Gastroesophageal sphincter (tissue), 4 donors: ENCODE results near the gene HLCS. TPM values are rescaled to one million over a fixed set of nuclear protein-coding genes. Genes with fewer than 3 reads are reported as not detected.
A peak's percentile ranks its signal among the peaks of the same experiment; 100 is the strongest.

Source experiments
- ATAC-seq: fragments of 150-250 bp; one replicate; pipeline ENCODE4 v1.9.1; 2016; ENCODE audit warnings: mild to moderate bottlenecking, moderate library complexity
- H3K27ac ChIP-seq, 4 donors: fragments of 200-600 bp; sonication (generic) in 3 of 4; 1 replicate in 3 of 4; 2 replicates in 1 of 4; pipeline ENCODE4 v1.5.1; 2016 to 2019
- H3K27me3 ChIP-seq: fragments of 200-600 bp; sonication (generic); one replicate; pipeline ENCODE4 v1.5.1; 2019
- H3K36me3 ChIP-seq, 2 donors: fragments of 200-600 bp; sonication (generic); one replicate each; pipeline ENCODE4 v1.5.1; 2019; ENCODE audit warnings: control low read depth in 1 of 2
- H3K4me1 ChIP-seq, 3 donors: fragments of 200-600 bp; sonication (generic); 1 replicate in 2 of 3; 2 replicates in 1 of 3; pipeline ENCODE4 v1.5.1; 2016 to 2019; ENCODE audit warnings: control low read depth in 2 of 3
- H3K4me3 ChIP-seq, 2 donors: fragments of 200-600 bp; sonication (generic); one replicate each; pipeline ENCODE4 v1.5.1; 2019; ENCODE audit warnings: mild to moderate bottlenecking in 1 of 2, moderate library complexity in 1 of 2
- H3K9me3 ChIP-seq, 3 donors: fragments of 200-600 bp; sonication (generic); one replicate each; pipeline ENCODE4 v1.5.1; 2017 to 2019; ENCODE audit warnings: control low read depth in 2 of 3
- CTCF ChIP-seq, 4 experiments: fragments of 200-600 bp in 2 of 4; fragments of 450-650 bp in 2 of 4; sonication (generic) in 1 of 4; IDR thresholded peaks; one replicate each; pipeline ENCODE4 v1.5.1; 2017 to 2019; ENCODE audit warnings: antibody characterized with exemption in 4 of 4, mild to moderate bottlenecking in 2 of 4, moderate library complexity in 2 of 4
- EP300 ChIP-seq: sonication (generic); formaldehyde crosslinking; IDR thresholded peaks from one replicate; pipeline ENCODE4 v1.6.1; 2017; ENCODE audit warnings: antibody characterized with exemption, mild to moderate bottlenecking
- POLR2A ChIP-seq, 2 donors: fragments of 450-650 bp; IDR thresholded peaks; one replicate each; pipeline ENCODE4 v1.6.1; 2017; ENCODE audit warnings: antibody characterized with exemption in 2 of 2, mild to moderate bottlenecking in 2 of 2, moderate library complexity in 1 of 2
- POLR2AphosphoS5 ChIP-seq: sonication (generic); formaldehyde crosslinking; IDR thresholded peaks from one replicate; pipeline ENCODE4 v1.6.1; 2017; ENCODE audit warnings: antibody characterized with exemption
- WGBS, 2 donors: methylation state at CpG; one replicate each; pipeline ENCODE4 v1.1.5; 2018; ENCODE audit warnings: low coverage in 1 of 2; 5-methylcytosine and 5-hydroxymethylcytosine counted together
- total RNA-seq, 4 donors: library from RNA; depleted of rRNA; stranded (reverse); fragments of >200 nt; gene quantifications; one replicate each; pipeline ENCODE4 v1.1.0, GENCODE V29; 2016

Gene HLCS
- total RNA-seq: 10 to 100 TPM; 14.4 to 33.3 (median 24.9) TPM

DNA sequence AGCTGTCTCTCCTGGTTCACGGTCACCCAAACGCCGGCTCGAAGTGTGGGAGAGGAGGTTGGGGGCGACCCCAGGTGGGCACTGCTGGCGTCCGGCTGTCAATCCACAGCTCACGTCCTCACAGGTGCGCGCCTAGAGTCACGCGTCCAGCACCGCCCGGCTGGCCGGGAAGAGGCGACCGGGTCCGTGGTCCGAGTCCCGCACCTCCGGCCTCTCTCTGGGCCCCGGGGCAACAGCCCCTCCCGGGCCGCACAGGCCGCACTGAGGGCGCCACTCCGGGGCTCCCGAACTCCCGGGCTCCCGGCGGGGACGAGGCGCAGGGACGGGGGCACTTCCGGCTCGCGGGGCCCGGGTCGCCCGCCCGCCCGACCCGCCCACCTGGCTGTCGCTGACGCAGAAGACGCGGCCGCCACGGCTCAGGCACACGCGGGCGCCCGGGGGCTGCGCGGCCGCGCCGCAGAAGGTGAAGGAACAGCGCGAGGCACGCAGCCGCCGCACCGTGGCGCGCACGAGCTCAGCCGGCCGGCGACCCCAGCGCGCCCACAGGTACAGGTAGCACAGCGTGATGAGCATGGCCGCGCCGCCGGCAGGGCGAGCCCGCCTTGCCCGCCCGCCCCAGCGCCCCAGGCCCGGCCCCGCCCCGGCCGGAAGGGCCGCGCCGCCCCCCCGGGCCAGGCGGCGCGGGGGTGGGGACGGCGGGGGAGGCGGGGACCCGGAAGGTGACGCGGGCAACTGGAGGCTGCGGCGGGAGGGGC is at the start of gene HLCS:
Gene HLCS (minus strand): TSS at position 604 of the 755 bp plus-strand sequence. CDS start 31 bp downstream, at position 573.
- no CpG with 5 or more reads among the region's 101 CpGs for WGBS, 2 donors
- ATAC-seq: peak; percentile 94

DNA sequence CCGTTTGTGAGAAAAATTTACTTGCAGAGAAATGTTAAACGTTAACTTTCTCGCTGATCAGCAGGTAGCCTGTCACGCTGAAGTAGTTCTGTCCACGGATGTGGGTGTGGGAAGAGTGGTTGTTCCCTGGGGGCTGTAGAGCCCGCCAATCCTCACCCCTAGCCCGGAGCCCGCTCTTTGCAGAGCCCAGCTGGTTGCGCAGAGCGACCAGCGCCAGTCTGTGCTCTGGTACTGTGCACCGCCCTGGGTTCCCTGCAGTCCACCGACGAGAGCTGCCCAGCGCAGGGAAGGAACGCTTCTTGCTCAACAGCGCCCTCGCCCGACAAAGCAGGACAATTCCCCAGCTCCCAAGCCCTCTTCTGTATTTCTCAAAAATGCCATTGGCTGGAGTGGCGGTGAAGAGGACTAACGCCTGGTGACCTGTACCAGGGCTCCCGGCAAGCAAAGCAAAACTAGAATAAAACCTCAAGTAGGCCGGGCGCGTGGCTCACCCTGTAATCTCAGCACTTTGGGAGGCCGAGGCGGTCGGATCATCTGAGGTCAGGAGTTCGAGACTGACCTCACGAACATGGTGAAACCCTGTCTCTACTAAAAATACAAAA is 43.4 kb upstream of the HLCS start:
- no peaks in the 10 kb centered on the region for H3K9me3 ChIP-seq
- no peaks in the 10 kb centered on the region for H3K36me3 ChIP-seq
- H3K27ac ChIP-seq: no peak overlapping the region
- 29 to 37% methylated on average over 6 to 15 of the region's 30 CpGs for WGBS, 2 donors
- no peak for TF ChIP-seq POLR2AphosphoS5
- peak in 3 of 4 experiments; percentile 73 to 90 (median 73) for TF ChIP-seq CTCF (IDR thresholded peaks at IDR 0.05)
- ATAC-seq: peak; percentile 97
- peaks cover 85% of the 10 kb centered on the region for H3K27me3 ChIP-seq
- peak overlapping the region in 1 of 2 donors; percentile 18 for H3K4me3 ChIP-seq
- H3K4me1 ChIP-seq: peaks cover 0 to 26% (median 8%) of the 10 kb centered on the region in 3 donors

More for the DNA sequence above, at the start of gene HLCS:
- Histone ChIP-seq H3K36me3 (peaks cover 0 to 6% of the 10 kb centered on the region in 2 donors), H3K4me3 (peak within 1 kb of the TSS; percentile 92 to 95), H3K4me1 (peaks cover 0 to 24% (median 0%) of the 10 kb centered on the region in 3 donors), H3K27me3 (no peaks in the 10 kb centered on the region), H3K9me3 (no peaks in the 10 kb centered on the region), H3K27ac (peak within 1 kb of the TSS; percentile 82 to 92 (median 90))
- TF ChIP-seq EP300 (no peak), POLR2A (IDR thresholded peaks at IDR 0.05) (peak; percentile 58 to 61), CTCF (IDR thresholded peaks at IDR 0.05) (peak in 3 of 4 experiments; percentile 8 to 38 (median 32)), POLR2AphosphoS5 (no peak)

GRCh38 chr21:37008724-37009123 is 42.3 kb upstream of the HLCS start:
- no peak overlapping the region for H3K27ac ChIP-seq
- whole genome bisulfite sequencing, 2 donors: 76 to 93% methylated on average over 9 to 11 of the region's 12 CpGs
- H3K36me3 ChIP-seq: no peaks in the 10 kb centered on the region

DNA sequence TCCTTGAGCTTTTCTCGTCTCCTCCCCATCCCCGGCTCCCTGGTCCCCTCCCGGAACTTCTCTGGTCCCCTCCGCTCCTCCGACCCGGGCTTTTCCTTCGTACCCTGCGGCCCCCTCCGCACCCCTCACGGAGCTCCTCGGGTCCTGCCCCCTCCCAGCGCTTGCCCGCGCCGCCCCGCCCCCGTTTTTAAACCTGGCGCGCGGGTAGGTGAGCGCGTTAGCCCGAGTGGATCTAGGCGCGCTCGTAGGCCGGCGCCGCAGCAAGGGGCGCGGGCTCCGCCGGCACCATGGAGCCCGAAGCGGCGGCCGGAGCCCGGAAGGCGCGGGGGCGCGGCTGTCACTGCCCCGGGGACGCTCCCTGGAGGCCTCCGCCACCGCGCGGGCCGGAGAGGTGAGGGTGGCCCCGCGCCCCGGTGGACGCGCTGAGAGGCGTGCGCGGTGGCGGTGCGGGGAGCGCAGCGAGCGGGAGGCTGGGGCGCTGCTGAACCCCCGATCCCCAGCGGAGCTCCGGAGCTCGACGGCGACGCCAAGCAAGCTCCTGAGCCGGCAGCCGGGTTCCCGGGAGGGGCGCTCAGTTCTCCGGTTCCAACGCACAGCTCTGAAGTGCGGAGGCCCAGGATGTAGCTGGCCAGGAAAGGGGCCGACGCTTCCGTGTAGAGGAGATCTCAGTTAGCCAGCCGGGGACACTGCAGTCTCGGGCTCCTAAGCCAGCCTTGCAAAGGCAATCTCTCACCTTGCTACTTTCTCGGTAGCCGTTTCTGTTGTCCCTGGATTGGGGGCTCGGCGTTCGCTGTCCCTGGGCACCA is 40.2 kb upstream of the HLCS start, which contains the start of gene RIPPLY3:
Gene RIPPLY3 (plus strand): TSS at position 217 of the 806 bp plus-strand sequence. CDS start 71 bp downstream, at position 288.
- H3K4me3 ChIP-seq: peak within 1 kb of the TSS in 1 of 2 donors; percentile 54
- TF ChIP-seq CTCF (IDR thresholded peaks at IDR 0.05) (no peak), POLR2A (IDR thresholded peaks at IDR 0.05) (no peak), EP300 (no peak), POLR2AphosphoS5 (no peak)
- H3K9me3 ChIP-seq: no peaks in the 10 kb centered on the region
- no peaks in the 10 kb centered on the region for H3K36me3 ChIP-seq
- peaks cover 62% of the 10 kb centered on the region for H3K27me3 ChIP-seq
- ATAC-seq: no peak
- 6% methylated on average over 16 of the region's 87 CpGs; no CpG with 5 or more reads in 1 of the 2 donors for WGBS, 2 donors
- peaks cover 0 to 26% (median 8%) of the 10 kb centered on the region in 3 donors for H3K4me1 ChIP-seq
- H3K27ac ChIP-seq: no peak within 1 kb of the TSS

More at GRCh38 chr21:37008724-37009123, 42.3 kb upstream of the HLCS start:
- H3K4me1 ChIP-seq: peaks cover 0 to 26% (median 8%) of the 10 kb centered on the region in 3 donors
- TF ChIP-seq POLR2AphosphoS5: no peak
- no peak for TF ChIP-seq EP300
- TF ChIP-seq CTCF (IDR thresholded peaks at IDR 0.05): no peak
- no peak for TF ChIP-seq POLR2A (IDR thresholded peaks at IDR 0.05)
- H3K4me3 ChIP-seq: no peak overlapping the region
- peaks cover 77% of the 10 kb centered on the region for H3K27me3 ChIP-seq
- ATAC-seq: no peak
- H3K9me3 ChIP-seq: no peaks in the 10 kb centered on the region
